ENCODE results near the gene VPS33B. TPM values are rescaled to one million over a fixed set of nuclear protein-coding genes. Genes with fewer than 3 reads are reported as not detected.

The VPS33B gene
- total RNA-seq: 10 to 100 TPM; 26.4 to 26.5 TPM

GRCh38 chr15:91022075-91022831 is at the start of gene VPS33B:
Gene VPS33B, minus strand, starts transcription at chr15:91022594. Its CDS starts 345 bp downstream, at chr15:91022249.
- no peaks in the 10 kb centered on the region for H3K27me3 Mint-ChIP-seq
- H3K9me3 Mint-ChIP-seq: no peaks in the 10 kb centered on the region
- CTCF ChIA-PET: interaction anchor here (1.0 to 3.9 kb wide), 5 partner anchors 11 to 249 kb away, joined by 5 to 24 read pairs (median 9); partner anchors contain the start of gene HDDC3
- DNase-seq: peak; percentile 87
- POLR2A ChIA-PET: interaction anchor here (0.6 to 1.5 kb wide), 7 partner anchors 11 to 95 kb away, joined by 3 to 7 read pairs (median 4); partner anchors contain the start of genes HDDC3, PRC1 and RCCD1
- H3K36me3 Mint-ChIP-seq: peaks cover 3% of the 10 kb centered on the region
- intact Hi-C loops (cut with micrococcal nuclease): loop anchor here (1.0 to 10.0 kb wide), 3 partner anchors 28 to 833 kb away; partner anchors contain the start of genes PRC1 and SLCO3A1
- H3K4me1 Mint-ChIP-seq (ENCODE audit: low read depth): peaks cover 32% of the 10 kb centered on the region
- H3K4me3 Mint-ChIP-seq: peak within 1 kb of the TSS; percentile 89
- H3K27ac Mint-ChIP-seq: peak within 1 kb of the TSS; percentile 90

GRCh38 chr15:91072161-91072560 is 49.8 kb upstream of the VPS33B start:
- no peaks in the 10 kb centered on the region for H3K36me3 Mint-ChIP-seq
- no peak for DNase-seq
- intact Hi-C loops (cut with micrococcal nuclease): no loop called here

GRCh38 chr15:91070872-91071271 is 48.5 kb upstream of the VPS33B start:
- Mint-ChIP-seq H3K4me1 (ENCODE audit: low read depth) (no peaks in the 10 kb centered on the region), H3K9me3 (no peaks in the 10 kb centered on the region), H3K36me3 (no peaks in the 10 kb centered on the region), H3K27ac (no peak overlapping the region), H3K4me3 (no peak overlapping the region), H3K27me3 (peaks cover 7% of the 10 kb centered on the region)
- no peak for DNase-seq
- ChIA-PET CTCF (no interaction called here), POLR2A (no interaction called here)
- intact Hi-C loops (cut with micrococcal nuclease): no loop called here

More at GRCh38 chr15:91072161-91072560, 49.8 kb upstream of the VPS33B start:
- ChIA-PET CTCF (no interaction called here), POLR2A (no interaction called here)
- Mint-ChIP-seq H3K27me3 (peaks cover 7% of the 10 kb centered on the region), H3K4me3 (no peak overlapping the region), H3K27ac (no peak overlapping the region), H3K4me1 (ENCODE audit: low read depth) (no peaks in the 10 kb centered on the region), H3K9me3 (no peaks in the 10 kb centered on the region)

- DNase-seq: no peak
- ChIA-PET CTCF (no interaction called here), POLR2A (no interaction called here)
- H3K36me3 Mint-ChIP-seq: no peaks in the 10 kb centered on the region
- no peaks in the 10 kb centered on the region for H3K4me1 Mint-ChIP-seq (ENCODE audit: low read depth)
- H3K4me3 Mint-ChIP-seq: no peak overlapping the region
- intact Hi-C loops (cut with micrococcal nuclease): no loop called here
- H3K27ac Mint-ChIP-seq: no peak overlapping the region
- peaks cover 8% of the 10 kb centered on the region for H3K9me3 Mint-ChIP-seq
- peaks cover 7% of the 10 kb centered on the region for H3K27me3 Mint-ChIP-seq
Measured at GRCh38 chr15:91068966-91069365, 46.6 kb upstream of the VPS33B start.

GRCh38 chr15:91068436-91068835 is 46.0 kb upstream of the VPS33B start:
- Mint-ChIP-seq H3K9me3 (peaks cover 8% of the 10 kb centered on the region), H3K27me3 (peaks cover 7% of the 10 kb centered on the region), H3K4me3 (no peak overlapping the region), H3K27ac (no peak overlapping the region), H3K36me3 (no peaks in the 10 kb centered on the region), H3K4me1 (ENCODE audit: low read depth) (no peaks in the 10 kb centered on the region)
- ChIA-PET POLR2A (no interaction called here), CTCF (no interaction called here)
- intact Hi-C loops (cut with micrococcal nuclease): no loop called here
- DNase-seq: no peak

GRCh38 chr15:91067036-91067435 is 44.6 kb upstream of the VPS33B start:
- Mint-ChIP-seq H3K4me3 (no peak overlapping the region), H3K36me3 (no peaks in the 10 kb centered on the region), H3K27ac (no peak overlapping the region), H3K27me3 (peaks cover 2% of the 10 kb centered on the region), H3K4me1 (ENCODE audit: low read depth) (no peaks in the 10 kb centered on the region), H3K9me3 (peaks cover 8% of the 10 kb centered on the region)
- CTCF ChIA-PET: no interaction called here
- intact Hi-C loops (cut with micrococcal nuclease): no loop called here
- POLR2A ChIA-PET: no interaction called here
- no peak for DNase-seq

- POLR2A ChIA-PET: no interaction called here
- no peaks in the 10 kb centered on the region for H3K27me3 Mint-ChIP-seq
Measured at GRCh38 chr15:91065505-91065904, 43.1 kb upstream of the VPS33B start.

GRCh38 chr15:91061997-91062396 is 39.6 kb upstream of the VPS33B start:
- intact Hi-C loops (cut with micrococcal nuclease): no loop called here
- Mint-ChIP-seq H3K27me3 (peaks cover 18% of the 10 kb centered on the region), H3K9me3 (peaks cover 8% of the 10 kb centered on the region), H3K27ac (no peak overlapping the region), H3K4me3 (no peak overlapping the region), H3K36me3 (no peaks in the 10 kb centered on the region), H3K4me1 (ENCODE audit: low read depth) (no peaks in the 10 kb centered on the region)
- ChIA-PET CTCF (interaction anchor here (1.1 kb wide), 1 partner anchor 185 kb away, joined by 3 read pairs; no protein-coding TSS in a partner anchor), POLR2A (no interaction called here)
- DNase-seq: no peak

More at GRCh38 chr15:91065505-91065904, 43.1 kb upstream of the VPS33B start:
- Mint-ChIP-seq H3K27ac (no peak overlapping the region), H3K9me3 (peaks cover 8% of the 10 kb centered on the region), H3K36me3 (no peaks in the 10 kb centered on the region), H3K4me1 (ENCODE audit: low read depth) (no peaks in the 10 kb centered on the region), H3K4me3 (no peak overlapping the region)
- intact Hi-C loops (cut with micrococcal nuclease): no loop called here
- CTCF ChIA-PET: no interaction called here
- no peak for DNase-seq

GRCh38 chr15:91061230-91061629 is 38.8 kb upstream of the VPS33B start:
- intact Hi-C loops (cut with micrococcal nuclease): no loop called here
- Mint-ChIP-seq H3K4me3 (no peak overlapping the region), H3K27ac (no peak overlapping the region), H3K27me3 (peaks cover 22% of the 10 kb centered on the region), H3K9me3 (peaks cover 8% of the 10 kb centered on the region), H3K36me3 (no peaks in the 10 kb centered on the region), H3K4me1 (ENCODE audit: low read depth) (no peaks in the 10 kb centered on the region)
- DNase-seq: no peak
- ChIA-PET POLR2A (no interaction called here), CTCF (interaction anchor here (0.7 kb wide), 1 partner anchor 211 kb away, joined by 3 read pairs; no protein-coding TSS in a partner anchor)

- CTCF ChIA-PET: interaction anchor here (0.7 to 4.8 kb wide), 25 partner anchors 20 to 651 kb away, joined by 3 to 84 read pairs (median 4); partner anchors contain the start of gene HDDC3
- peaks cover 42% of the 10 kb centered on the region for H3K27me3 Mint-ChIP-seq
Measured at GRCh38 chr15:91055548-91056331, 33.3 kb upstream of the VPS33B start.

GRCh38 chr15:91054816-91055215 is 32.4 kb upstream of the VPS33B start:
- CTCF ChIA-PET: interaction anchor here (0.6 to 2.8 kb wide), 6 partner anchors 97 to 219 kb away, joined by 3 to 29 read pairs (median 9); partner anchors contain the start of gene HDDC3
- H3K27me3 Mint-ChIP-seq: peaks cover 40% of the 10 kb centered on the region

More at GRCh38 chr15:91055548-91056331, 33.3 kb upstream of the VPS33B start:
- Mint-ChIP-seq H3K36me3 (no peaks in the 10 kb centered on the region), H3K4me1 (ENCODE audit: low read depth) (no peaks in the 10 kb centered on the region), H3K27ac (no peak overlapping the region), H3K9me3 (no peaks in the 10 kb centered on the region), H3K4me3 (no peak overlapping the region)
- intact Hi-C loops (cut with micrococcal nuclease): loop anchor here (1.0 kb wide), 2 partner anchors 169 to 216 kb away; no protein-coding TSS in a partner anchor
- DNase-seq: peak; percentile 49
- POLR2A ChIA-PET: no interaction called here

GRCh38 chr15:91051248-91051647 is 28.9 kb upstream of the VPS33B start:
- Mint-ChIP-seq H3K4me3 (no peak overlapping the region), H3K9me3 (peaks cover 5% of the 10 kb centered on the region), H3K36me3 (no peaks in the 10 kb centered on the region), H3K27ac (no peak overlapping the region), H3K27me3 (peaks cover 21% of the 10 kb centered on the region), H3K4me1 (ENCODE audit: low read depth) (peaks cover 16% of the 10 kb centered on the region)
- ChIA-PET CTCF (interaction anchor here (3.3 kb wide), 1 partner anchor 93 kb away, joined by 32 read pairs; no protein-coding TSS in a partner anchor), POLR2A (no interaction called here)
- intact Hi-C loops (cut with micrococcal nuclease): no loop called here
- DNase-seq: no peak

More at GRCh38 chr15:91054816-91055215, 32.4 kb upstream of the VPS33B start:
- no peaks in the 10 kb centered on the region for H3K36me3 Mint-ChIP-seq
- H3K27ac Mint-ChIP-seq: no peak overlapping the region
- no peak overlapping the region for H3K4me3 Mint-ChIP-seq
- POLR2A ChIA-PET: no interaction called here
- no peaks in the 10 kb centered on the region for H3K9me3 Mint-ChIP-seq
- peaks cover under 1% of the 10 kb centered on the region for H3K4me1 Mint-ChIP-seq (ENCODE audit: low read depth)
- DNase-seq: no peak
- intact Hi-C loops (cut with micrococcal nuclease): no loop called here
